ENCODE results near the gene ARG1.

Gene ARG1

GRCh38 chr6:131555992-131556391 lies 17.0 kb upstream of the ARG1 start:
- TF ChIP-seq CTCF (IDR thresholded peaks at IDR 0.05; ENCODE audit: low read depth, low read length) = no peak
- H3K36me3 ChIP-seq = no peaks in the 10 kb centered on the region
- H3K27me3 ChIP-seq (ENCODE audit: insufficient read depth, low read depth, severe bottlenecking) = no peaks in the 10 kb centered on the region
- no peak overlapping the region for H3K27ac ChIP-seq
- DNase-seq = no peak
- no peaks in the 10 kb centered on the region for H3K9me3 ChIP-seq (ENCODE audit: severe bottlenecking)
- no peak overlapping the region for H3K4me3 ChIP-seq (ENCODE audit: low read depth, low read length)

- Histone ChIP-seq H3K9me3 (ENCODE audit: severe bottlenecking) (no peaks in the 10 kb centered on the region), H3K27ac (no peak overlapping the region), H3K27me3 (ENCODE audit: insufficient read depth, low read depth, severe bottlenecking) (no peaks in the 10 kb centered on the region), H3K36me3 (no peaks in the 10 kb centered on the region), H3K4me3 (ENCODE audit: low read depth, low read length) (no peak overlapping the region)
- no peak for DNase-seq
- no peak for TF ChIP-seq CTCF (IDR thresholded peaks at IDR 0.05; ENCODE audit: low read depth, low read length)
These were observed 14.1 kb upstream of the ARG1 start for GRCh38 chr6:131558922-131559321.

- no peak for DNase-seq
- H3K36me3 ChIP-seq = no peaks in the 10 kb centered on the region
- no peak overlapping the region for H3K27ac ChIP-seq
- H3K4me3 ChIP-seq (ENCODE audit: low read depth, low read length) = no peak overlapping the region
- H3K27me3 ChIP-seq (ENCODE audit: insufficient read depth, low read depth, severe bottlenecking) = no peaks in the 10 kb centered on the region
- H3K9me3 ChIP-seq (ENCODE audit: severe bottlenecking) = no peaks in the 10 kb centered on the region
- no peak for TF ChIP-seq CTCF (IDR thresholded peaks at IDR 0.05; ENCODE audit: low read depth, low read length)
These were observed 10.9 kb upstream of the ARG1 start for GRCh38 chr6:131561925-131562707.

GRCh38 chr6:131565056-131565455 lies 8.0 kb upstream of the ARG1 start:
- no peaks in the 10 kb centered on the region for H3K9me3 ChIP-seq (ENCODE audit: severe bottlenecking)
- TF ChIP-seq CTCF (IDR thresholded peaks at IDR 0.05; ENCODE audit: low read depth, low read length) = no peak
- H3K27ac ChIP-seq = no peak overlapping the region
- no peaks in the 10 kb centered on the region for H3K27me3 ChIP-seq (ENCODE audit: insufficient read depth, low read depth, severe bottlenecking)
- DNase-seq = no peak
- H3K36me3 ChIP-seq = no peaks in the 10 kb centered on the region
- H3K4me3 ChIP-seq (ENCODE audit: low read depth, low read length) = no peak overlapping the region

DNA sequence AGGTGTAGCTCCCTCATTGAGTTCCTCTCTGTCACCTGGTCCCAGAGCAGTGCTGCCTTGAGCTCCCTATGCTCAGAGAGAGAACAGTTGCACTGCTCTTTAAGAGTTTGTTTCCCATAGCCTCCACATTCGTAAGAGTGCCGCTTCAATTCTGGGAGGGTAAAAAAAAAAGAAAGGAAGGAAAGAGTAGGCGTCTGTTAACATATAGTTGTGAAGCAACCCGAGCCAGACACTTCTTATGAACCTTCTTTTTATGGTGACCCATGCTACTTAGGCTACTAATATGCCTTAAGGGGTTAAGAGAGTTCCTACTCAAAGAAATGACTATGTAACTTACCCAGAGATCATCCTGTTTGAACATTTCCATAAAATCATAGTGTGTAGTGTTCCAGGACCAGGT lies 4.3 kb upstream of the ARG1 start:
- no peak overlapping the region for H3K4me3 ChIP-seq (ENCODE audit: low read depth, low read length)
- H3K27ac ChIP-seq = no peak overlapping the region
- no peak for TF ChIP-seq CTCF (IDR thresholded peaks at IDR 0.05; ENCODE audit: low read depth, low read length)
- H3K27me3 ChIP-seq (ENCODE audit: insufficient read depth, low read depth, severe bottlenecking) = no peaks in the 10 kb centered on the region
- no peaks in the 10 kb centered on the region for H3K36me3 ChIP-seq
- no peaks in the 10 kb centered on the region for H3K9me3 ChIP-seq (ENCODE audit: severe bottlenecking)
- DNase-seq = no peak

DNA sequence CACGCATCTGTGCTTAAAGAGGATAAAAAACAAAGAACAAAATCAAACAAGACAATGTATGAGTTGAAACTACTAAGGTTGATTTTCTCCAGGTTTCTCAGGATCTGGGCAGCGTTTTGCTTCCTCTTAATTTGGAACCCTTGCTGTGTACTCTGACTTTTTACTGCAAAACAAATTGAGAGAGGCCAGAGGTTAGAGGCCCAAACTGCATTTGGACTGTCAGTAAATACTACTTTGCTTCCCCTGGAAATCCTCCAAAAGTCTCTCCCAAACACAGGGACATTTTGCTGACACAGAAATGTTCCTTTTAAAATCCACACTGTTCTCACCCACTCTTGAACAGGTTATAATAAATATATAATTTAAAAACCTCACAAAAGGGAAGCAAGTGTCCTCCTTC lies 1.1 kb downstream of the ARG1 start:
- no peak overlapping the region for H3K4me3 ChIP-seq (ENCODE audit: low read depth, low read length)
- no peak overlapping the region for H3K27ac ChIP-seq
- no peaks in the 10 kb centered on the region for H3K27me3 ChIP-seq (ENCODE audit: insufficient read depth, low read depth, severe bottlenecking)
- no peak for TF ChIP-seq CTCF (IDR thresholded peaks at IDR 0.05; ENCODE audit: low read depth, low read length)
- H3K36me3 ChIP-seq = no peaks in the 10 kb centered on the region
- no peaks in the 10 kb centered on the region for H3K9me3 ChIP-seq (ENCODE audit: severe bottlenecking)
- no peak for DNase-seq

All from WERI-Rb-1 (cell line).